Measurements from ENCODE around the gene AXL.

Gene AXL

GRCh38 chr19:41239961-41240574 lies 21.0 kb downstream of the AXL start:
- Histone ChIP-seq H3K79me2 (ENCODE audit: control insufficient read depth, low read length) (no peaks in the 10 kb centered on the region), H3K27me3 (ENCODE audit: control insufficient read depth, low read length) (no peaks in the 10 kb centered on the region; the same call in 1 of the 2 replicates), H3K4me1 (ENCODE audit: control insufficient read depth, low read length) (no peaks in the 10 kb centered on the region), H4K20me1 (ENCODE audit: control insufficient read depth, insufficient read depth, low read depth, low read length) (no peaks in the 10 kb centered on the region), H3K9me3 (ENCODE audit: control insufficient read depth, insufficient read depth, low read length) (no peaks in the 10 kb centered on the region), H3K9me2 (replicated peaks; ENCODE audit: control insufficient read depth, low read length) (no peaks in the 10 kb centered on the region), H3F3A (ENCODE audit: control insufficient read depth, insufficient read depth) (no peaks in the 10 kb centered on the region), H3K27ac (ENCODE audit: low read depth, low read length) (no peak overlapping the region), H3K36me3 (ENCODE audit: control insufficient read depth, low read length) (no peaks in the 10 kb centered on the region), H3K4me2 (ENCODE audit: low read length) (no peak overlapping the region), H3K4me3 (ENCODE audit: low read length) (no peak overlapping the region)
- TF ChIP-seq EZH2phosphoT487 (IDR thresholded peaks at IDR 0.05; ENCODE audit: borderline replicate concordance, low read length): no peak
- TF ChIP-seq CTCF (IDR thresholded peaks at IDR 0.05; ENCODE audit: low read depth, low read length, poor library complexity, severe bottlenecking): no peak

GRCh38 chr19:41241859-41242258 lies 22.8 kb downstream of the AXL start:
- Histone ChIP-seq H3K27me3 (ENCODE audit: control insufficient read depth, low read length) (no peaks in the 10 kb centered on the region; the same call in 1 of the 2 replicates), H3K9me3 (ENCODE audit: control insufficient read depth, insufficient read depth, low read length) (no peaks in the 10 kb centered on the region), H3K4me3 (ENCODE audit: low read length) (no peak overlapping the region), H3K4me2 (ENCODE audit: low read length) (no peak overlapping the region), H3K36me3 (ENCODE audit: control insufficient read depth, low read length) (no peaks in the 10 kb centered on the region), H3K27ac (ENCODE audit: low read depth, low read length) (no peak overlapping the region), H4K20me1 (ENCODE audit: control insufficient read depth, insufficient read depth, low read depth, low read length) (no peaks in the 10 kb centered on the region), H3K4me1 (ENCODE audit: control insufficient read depth, low read length) (no peaks in the 10 kb centered on the region), H3K79me2 (ENCODE audit: control insufficient read depth, low read length) (no peaks in the 10 kb centered on the region), H3F3A (ENCODE audit: control insufficient read depth, insufficient read depth) (no peaks in the 10 kb centered on the region), H3K9me2 (replicated peaks; ENCODE audit: control insufficient read depth, low read length) (no peaks in the 10 kb centered on the region)
- no peak for TF ChIP-seq CTCF (IDR thresholded peaks at IDR 0.05; ENCODE audit: low read depth, low read length, poor library complexity, severe bottlenecking)
- TF ChIP-seq EZH2phosphoT487 (IDR thresholded peaks at IDR 0.05; ENCODE audit: borderline replicate concordance, low read length): no peak

- Histone ChIP-seq H3K9me2 (replicated peaks; ENCODE audit: control insufficient read depth, low read length) (no peaks in the 10 kb centered on the region), H4K20me1 (ENCODE audit: control insufficient read depth, insufficient read depth, low read depth, low read length) (no peaks in the 10 kb centered on the region), H3K79me2 (ENCODE audit: control insufficient read depth, low read length) (no peaks in the 10 kb centered on the region), H3K4me3 (ENCODE audit: low read length) (no peak overlapping the region), H3K27me3 (ENCODE audit: control insufficient read depth, low read length) (no peaks in the 10 kb centered on the region; the same call in 1 of the 2 replicates), H3F3A (ENCODE audit: control insufficient read depth, insufficient read depth) (no peaks in the 10 kb centered on the region), H3K4me1 (ENCODE audit: control insufficient read depth, low read length) (no peaks in the 10 kb centered on the region), H3K27ac (ENCODE audit: low read depth, low read length) (no peak overlapping the region), H3K36me3 (ENCODE audit: control insufficient read depth, low read length) (no peaks in the 10 kb centered on the region), H3K4me2 (ENCODE audit: low read length) (no peak overlapping the region), H3K9me3 (ENCODE audit: control insufficient read depth, insufficient read depth, low read length) (no peaks in the 10 kb centered on the region)
- TF ChIP-seq EZH2phosphoT487 (IDR thresholded peaks at IDR 0.05; ENCODE audit: borderline replicate concordance, low read length): no peak
- no peak for TF ChIP-seq CTCF (IDR thresholded peaks at IDR 0.05; ENCODE audit: low read depth, low read length, poor library complexity, severe bottlenecking)
Observed at GRCh38 chr19:41244117-41244516, 25.1 kb downstream of the AXL start.

All from DOHH2 (cell line).